Body of pancreas (tissue), 4 donors: ENCODE measurements around the gene UPF2.

ENCODE experiments used
- CTCF ChIP-seq, 7 experiments: fragments of 450-650 bp in 4 of 7; fragments of 200-600 bp in 3 of 7; sonication (generic) in 3 of 7; IDR thresholded peaks; one replicate each; pipeline ENCODE4 v1.5.1; 2016 to 2019; ENCODE audit warnings: antibody characterized with exemption in 7 of 7
- POLR2A ChIP-seq, 3 donors: fragments of 450-650 bp; IDR thresholded peaks; one replicate each; pipeline ENCODE4 v1.6.1; 2016; ENCODE audit warnings: antibody characterized with exemption in 3 of 3, mild to moderate bottlenecking in 2 of 3

- TF ChIP-seq POLR2A (IDR thresholded peaks at IDR 0.05) (no peak), CTCF (IDR thresholded peaks at IDR 0.05) (no peak)
These were observed 106.0 kb downstream of the UPF2 start for GRCh38 chr10:11936389-11937152.
